Hepatocyte (in vitro differentiated cells): Measurements from ENCODE around the gene SCYL2.

ENCODE experiments used
- EZH2 ChIP-seq: fragments of 200-600 bp; sonication (generic); IDR thresholded peaks from 2 replicates; pipeline ENCODE4 v1.6.1; 2016; ENCODE audit warnings: antibody characterized with exemption, mild to moderate bottlenecking, borderline replicate concordance
- EZH2phosphoT487 ChIP-seq: fragments of 200-600 bp; sonication (generic); IDR thresholded peaks from one replicate; pipeline ENCODE4 v1.6.1; 2018; ENCODE audit warnings: antibody characterized with exemption, mild to moderate bottlenecking, low read depth, moderate library complexity; ENCODE audit not compliant: unreplicated experiment, severe bottlenecking
- TF ChIP-seq, protein P1 (sequence below): fragments of 200-600 bp; sonication (generic); IDR thresholded peaks from 2 replicates; pipeline ENCODE4 v1.5.1; 2016; ENCODE audit warnings: antibody characterized with exemption, mild to moderate bottlenecking; ENCODE audit not compliant: poor library complexity

DNA sequence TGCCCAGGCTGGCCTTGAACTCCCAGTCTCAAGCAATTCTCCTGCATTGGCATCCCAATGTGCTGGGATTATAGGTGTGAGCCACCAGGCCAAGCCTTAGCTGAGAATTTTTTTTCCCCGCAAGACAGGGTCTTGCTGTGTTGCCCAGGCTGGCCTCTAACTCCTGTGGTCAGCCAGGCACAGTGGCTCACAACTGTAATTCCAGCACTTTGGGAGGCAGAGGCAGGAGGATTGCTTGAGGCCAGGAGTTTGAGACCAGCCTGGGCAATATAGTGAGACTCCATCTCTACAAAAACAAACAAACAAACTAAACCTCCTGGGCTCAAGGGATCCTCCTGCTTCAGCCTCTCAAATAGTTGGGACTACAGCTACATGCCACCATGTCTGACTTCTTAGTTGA is 27.4 kb upstream of the SCYL2 start:
- TF ChIP-seq, protein P1, sequence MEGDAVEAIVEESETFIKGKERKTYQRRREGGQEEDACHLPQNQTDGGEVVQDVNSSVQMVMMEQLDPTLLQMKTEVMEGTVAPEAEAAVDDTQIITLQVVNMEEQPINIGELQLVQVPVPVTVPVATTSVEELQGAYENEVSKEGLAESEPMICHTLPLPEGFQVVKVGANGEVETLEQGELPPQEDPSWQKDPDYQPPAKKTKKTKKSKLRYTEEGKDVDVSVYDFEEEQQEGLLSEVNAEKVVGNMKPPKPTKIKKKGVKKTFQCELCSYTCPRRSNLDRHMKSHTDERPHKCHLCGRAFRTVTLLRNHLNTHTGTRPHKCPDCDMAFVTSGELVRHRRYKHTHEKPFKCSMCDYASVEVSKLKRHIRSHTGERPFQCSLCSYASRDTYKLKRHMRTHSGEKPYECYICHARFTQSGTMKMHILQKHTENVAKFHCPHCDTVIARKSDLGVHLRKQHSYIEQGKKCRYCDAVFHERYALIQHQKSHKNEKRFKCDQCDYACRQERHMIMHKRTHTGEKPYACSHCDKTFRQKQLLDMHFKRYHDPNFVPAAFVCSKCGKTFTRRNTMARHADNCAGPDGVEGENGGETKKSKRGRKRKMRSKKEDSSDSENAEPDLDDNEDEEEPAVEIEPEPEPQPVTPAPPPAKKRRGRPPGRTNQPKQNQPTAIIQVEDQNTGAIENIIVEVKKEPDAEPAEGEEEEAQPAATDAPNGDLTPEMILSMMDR, result no peak
- TF ChIP-seq EZH2phosphoT487, result no peak
- TF ChIP-seq EZH2, result no peak
